Activated T-cell treated with anti-CD3 and anti-CD28 coated beads, Interleukin-2, amount 50 U/mL, for 72 hours (primary cell): Measurements from ENCODE around the gene FBXO36. TPM values are rescaled to one million over a fixed set of nuclear protein-coding genes. Genes with fewer than 3 reads are reported as not detected.
A peak's percentile ranks its signal among the peaks of the same experiment; 100 is the strongest.
"Not testable (repeated sequence)": the region's sequence is repeated elsewhere in the genome, so short reads cannot be mapped to it uniquely, and the experiment has no call there.

Source experiments
- ATAC-seq, 2 donors: fragments of 150-1000 bp; cut with Tn5 transposase; replicated peaks in 1 of 2; 2 replicates each; pipeline ENCODE4 v1.10.0; 2021; ENCODE audit warnings: moderate library complexity in 2 of 2, mild to moderate bottlenecking in 1 of 2
- DNase-seq, 2 donors: peaks; one replicate each; pipeline ENCODE4 v3.0.0; 2021 to 2022; ENCODE audit warnings: mixed read lengths in 1 of 2
- H3K27ac Mint-ChIP-seq: one replicate; pipeline ENCODE4 v1.8.0; 2022; ENCODE audit warnings: mild to moderate bottlenecking, moderate library complexity, mixed read lengths
- H3K27me3 Mint-ChIP-seq: one replicate; pipeline ENCODE4 v1.8.0; 2022; ENCODE audit warnings: low read depth, mixed read lengths
- H3K36me3 Mint-ChIP-seq, 2 donors: one replicate each; pipeline ENCODE4 v1.8.0; 2022; ENCODE audit warnings: mixed read lengths in 2 of 2, mild to moderate bottlenecking in 1 of 2; ENCODE audit not compliant: insufficient read depth in 2 of 2
- H3K4me1 Mint-ChIP-seq: one replicate; pipeline ENCODE4 v1.8.0; 2022; ENCODE audit warnings: low read depth, mixed read lengths
- H3K4me3 Mint-ChIP-seq, 2 donors: one replicate each; pipeline ENCODE4 v1.8.0; 2022; ENCODE audit warnings: mild to moderate bottlenecking in 2 of 2, mixed read lengths in 2 of 2, moderate library complexity in 2 of 2
- H3K9me3 Mint-ChIP-seq, 2 donors: one replicate each; pipeline ENCODE4 v1.8.0; 2022; ENCODE audit warnings: mixed read lengths in 2 of 2
- total RNA-seq, 2 donors: library from RNA; stranded (reverse); gene quantifications; one replicate each; pipeline ENCODE4 v1.2.3, GENCODE V29; 2022

Gene FBXO36
- total RNA-seq, 2 donors from 2014 or later, result 1.7 to 2.1 TPM

DNA sequence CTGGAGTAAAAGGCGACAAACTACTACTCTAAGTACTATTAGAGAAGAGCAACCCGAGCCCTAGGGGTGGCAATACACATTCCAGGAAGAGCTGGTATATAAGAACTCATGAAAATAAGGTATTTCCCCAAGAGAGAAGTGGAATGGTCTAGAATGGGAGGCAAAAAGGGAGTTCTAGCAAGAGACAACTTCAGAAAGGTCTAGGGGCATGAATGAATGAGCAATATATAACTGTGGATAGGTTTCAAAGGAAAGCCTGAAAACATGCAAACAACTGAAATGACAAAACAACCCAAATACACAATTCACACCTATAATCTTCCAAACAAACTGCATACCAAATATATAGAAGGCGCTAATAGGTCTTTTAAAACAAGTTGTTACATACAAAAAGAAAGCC is 22.7 kb upstream of the FBXO36 start:
- no peak overlapping the region for H3K27ac Mint-ChIP-seq
- H3K4me3 Mint-ChIP-seq, result peak overlapping the region; percentile 20 to 44
- H3K9me3 Mint-ChIP-seq, result no peaks in the 10 kb centered on the region
- peaks cover 58% of the 10 kb centered on the region for H3K4me1 Mint-ChIP-seq
- H3K36me3 Mint-ChIP-seq, result peaks cover 3 to 18% of the 10 kb centered on the region in 2 donors
- no peak for DNase-seq
- peak in 1 of 2 donors; percentile 40 for ATAC-seq
- H3K27me3 Mint-ChIP-seq, result no peaks in the 10 kb centered on the region

GRCh38 chr2:229900012-229900411 is 22.3 kb upstream of the FBXO36 start:
- Mint-ChIP-seq H3K27ac (no peak overlapping the region), H3K9me3 (no peaks in the 10 kb centered on the region), H3K4me3 (peak overlapping the region; percentile 24 to 44), H3K4me1 (peaks cover 59% of the 10 kb centered on the region), H3K27me3 (no peaks in the 10 kb centered on the region), H3K36me3 (peaks cover 3 to 18% of the 10 kb centered on the region in 2 donors)
- peak; percentile 72 to 86 for ATAC-seq
- no peak for DNase-seq

GRCh38 chr2:229900514-229900913 is 21.8 kb upstream of the FBXO36 start:
- not testable (repeated sequence) for H3K27ac Mint-ChIP-seq, H3K9me3 Mint-ChIP-seq, H3K27me3 Mint-ChIP-seq
- peak overlapping the region; percentile 24 to 44 for H3K4me3 Mint-ChIP-seq
- DNase-seq, result peak; percentile 20 to 36
- H3K4me1 Mint-ChIP-seq, result peaks cover 59% of the 10 kb centered on the region
- H3K36me3 Mint-ChIP-seq, result peaks cover 3 to 18% of the 10 kb centered on the region in 2 donors
- peak; percentile 56 to 67 for ATAC-seq

DNA sequence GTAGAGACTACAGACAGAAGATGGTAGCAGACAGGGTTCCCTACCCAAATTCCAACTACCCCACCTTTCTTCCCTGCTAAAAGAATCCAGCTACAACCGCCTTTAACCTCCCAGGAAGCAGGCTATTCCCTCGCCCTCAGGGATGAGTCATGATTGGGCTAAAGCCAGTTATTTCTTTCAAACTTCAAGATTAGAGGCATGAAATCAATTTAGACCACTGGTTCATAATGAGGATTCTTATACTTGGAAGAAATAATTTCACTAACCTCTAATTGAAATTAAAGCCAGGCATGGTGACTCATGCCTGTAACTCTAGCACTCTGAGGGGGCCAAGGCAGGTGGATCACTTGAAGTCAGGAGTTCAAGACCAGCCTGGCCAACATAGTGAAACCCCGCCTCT is 20.5 kb upstream of the FBXO36 start:
- no peaks in the 10 kb centered on the region for H3K27me3 Mint-ChIP-seq

DNA sequence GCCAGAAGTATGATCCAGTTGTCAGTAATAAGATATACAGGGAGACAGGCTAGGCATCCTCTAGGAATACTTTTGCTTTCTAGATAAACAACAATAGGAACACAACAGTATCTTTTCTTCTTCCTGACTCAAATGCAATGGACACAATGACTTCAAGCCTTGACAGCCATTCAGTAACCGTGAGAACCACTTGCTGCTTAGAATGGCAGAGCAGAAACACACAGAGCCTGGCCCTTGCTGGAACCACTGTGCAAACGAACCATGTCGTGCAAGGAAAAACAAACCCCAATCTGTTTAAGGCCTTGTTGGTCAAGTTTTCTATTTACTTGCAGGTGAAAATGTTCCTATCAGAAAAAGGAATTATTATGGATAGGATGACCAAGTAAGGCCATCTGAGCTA is 19.3 kb upstream of the FBXO36 start:
- H3K4me1 Mint-ChIP-seq, result peaks cover 49% of the 10 kb centered on the region
- H3K36me3 Mint-ChIP-seq, result peaks cover 3 to 20% of the 10 kb centered on the region in 2 donors
- H3K9me3 Mint-ChIP-seq, result no peaks in the 10 kb centered on the region
- no peak overlapping the region for H3K4me3 Mint-ChIP-seq
- ATAC-seq (no peak), DNase-seq (no peak)
- no peak overlapping the region for H3K27ac Mint-ChIP-seq
- no peaks in the 10 kb centered on the region for H3K27me3 Mint-ChIP-seq

More for the DNA sequence above, 20.5 kb upstream of the FBXO36 start:
- no peaks in the 10 kb centered on the region for H3K9me3 Mint-ChIP-seq
- H3K4me1 Mint-ChIP-seq, result peaks cover 59% of the 10 kb centered on the region
- H3K4me3 Mint-ChIP-seq, result no peak overlapping the region
- peaks cover 3 to 18% of the 10 kb centered on the region in 2 donors for H3K36me3 Mint-ChIP-seq
- ATAC-seq (no peak), DNase-seq (no peak)
- H3K27ac Mint-ChIP-seq, result no peak overlapping the region

GRCh38 chr2:229905601-229906000 is 16.7 kb upstream of the FBXO36 start:
- Mint-ChIP-seq H3K9me3 (no peaks in the 10 kb centered on the region), H3K4me1 (peaks cover 38% of the 10 kb centered on the region), H3K27me3 (no peaks in the 10 kb centered on the region), H3K27ac (peak overlapping the region; percentile 24), H3K36me3 (peaks cover 3 to 17% of the 10 kb centered on the region in 2 donors), H3K4me3 (no peak overlapping the region)
- no peak for ATAC-seq
- DNase-seq, result no peak

DNA sequence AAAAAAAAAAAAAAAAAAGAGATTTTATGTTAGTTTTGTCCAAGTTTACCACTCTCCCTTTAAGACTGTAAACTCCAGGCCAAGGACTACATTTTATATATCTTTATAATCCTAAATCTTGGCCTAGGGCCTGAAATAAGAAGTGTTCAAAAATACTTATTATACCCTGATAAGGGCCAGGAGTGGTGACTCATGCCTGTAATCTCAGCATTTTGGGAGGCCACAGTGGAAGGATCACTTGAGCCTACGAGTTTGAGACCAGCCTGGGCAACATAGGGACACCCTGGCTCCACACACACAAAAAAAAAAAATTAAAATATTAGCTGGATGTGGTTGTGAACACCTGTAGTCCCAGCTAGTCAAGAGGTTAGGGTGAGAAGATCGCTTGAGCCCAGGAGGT is 13.2 kb upstream of the FBXO36 start:
- H3K9me3 Mint-ChIP-seq, result no peaks in the 10 kb centered on the region
- H3K27me3 Mint-ChIP-seq, result no peaks in the 10 kb centered on the region
- H3K4me1 Mint-ChIP-seq, result peaks cover 51% of the 10 kb centered on the region
- peaks cover 0 to 13% of the 10 kb centered on the region in 2 donors for H3K36me3 Mint-ChIP-seq
- ATAC-seq (no peak), DNase-seq (no peak)
- H3K4me3 Mint-ChIP-seq, result no peak overlapping the region
- no peak overlapping the region for H3K27ac Mint-ChIP-seq

DNA sequence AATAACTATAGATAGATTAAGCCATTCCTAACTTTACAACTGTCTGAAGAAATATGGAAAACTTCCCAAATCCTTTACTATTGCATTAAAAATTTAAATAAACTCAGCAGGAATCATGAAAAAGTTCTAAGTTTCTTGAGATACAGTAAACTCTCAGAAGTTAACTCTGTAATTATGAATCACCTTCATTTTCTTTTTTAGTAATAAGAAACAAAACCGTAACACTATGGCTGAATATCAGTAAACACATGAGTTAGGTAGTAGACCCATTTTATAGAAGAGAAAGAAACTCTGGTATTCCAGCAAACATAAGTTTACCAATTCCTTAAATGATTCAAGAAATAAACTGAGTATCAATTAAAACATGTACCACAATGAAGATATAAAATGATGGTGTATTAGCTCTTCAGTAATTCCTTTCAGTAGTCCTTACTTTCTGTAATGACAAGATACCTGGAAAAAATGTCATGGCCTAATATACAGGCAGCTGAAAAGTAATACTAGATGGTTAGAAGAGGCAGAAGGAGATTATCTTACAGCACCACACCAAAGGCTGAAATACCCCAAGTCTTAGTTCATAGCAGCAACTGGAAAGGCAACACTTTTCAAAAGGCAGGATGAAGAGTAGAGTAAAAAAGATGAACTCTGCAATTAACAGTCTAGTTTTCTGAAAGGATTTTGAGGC is 12.0 kb upstream of the FBXO36 start:
- H3K4me3 Mint-ChIP-seq, result peak overlapping the region; percentile 11 to 90
- no peaks in the 10 kb centered on the region for H3K27me3 Mint-ChIP-seq
- H3K36me3 Mint-ChIP-seq, result peaks cover 0 to 12% of the 10 kb centered on the region in 2 donors
- no peaks in the 10 kb centered on the region for H3K9me3 Mint-ChIP-seq
- peaks cover 50% of the 10 kb centered on the region for H3K4me1 Mint-ChIP-seq
- peak overlapping the region; percentile 98 for H3K27ac Mint-ChIP-seq
- ATAC-seq, result peak; percentile 66 to 77
- DNase-seq, result no peak

- Mint-ChIP-seq H3K27me3 (no peaks in the 10 kb centered on the region), H3K4me1 (peaks cover 50% of the 10 kb centered on the region), H3K9me3 (no peaks in the 10 kb centered on the region), H3K36me3 (peaks cover 0 to 12% of the 10 kb centered on the region in 2 donors), H3K27ac (peak overlapping the region; percentile 98), H3K4me3 (peak overlapping the region in 1 of 2 donors; percentile 90)
- ATAC-seq (peak; percentile 68 to 77), DNase-seq (peak; percentile 17 to 22)
These were observed 11.4 kb upstream of the FBXO36 start for GRCh38 chr2:229910832-229911412.

DNA sequence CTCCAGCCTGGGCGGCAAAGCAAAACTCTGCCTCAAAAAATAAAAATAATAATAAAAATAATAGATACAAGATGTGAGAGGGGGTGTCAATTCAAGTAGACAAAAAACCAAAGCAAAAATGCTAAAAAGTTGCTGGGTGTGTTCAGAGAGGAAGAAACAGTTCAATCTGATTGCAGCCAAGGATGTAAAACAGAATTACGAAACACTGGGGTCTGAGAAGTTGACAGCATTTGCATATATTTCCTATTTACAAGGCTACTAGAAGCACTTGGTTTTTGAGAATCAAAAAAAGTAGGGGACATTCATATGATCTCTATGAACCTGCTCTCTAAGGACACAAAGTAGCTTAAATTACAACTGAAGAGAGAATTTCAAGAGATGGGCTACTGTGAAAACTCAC is 8.1 kb upstream of the FBXO36 start:
- peaks cover 70% of the 10 kb centered on the region for H3K4me1 Mint-ChIP-seq
- DNase-seq, result no peak
- H3K27ac Mint-ChIP-seq, result peak overlapping the region; percentile 60
- H3K9me3 Mint-ChIP-seq, result peaks cover 2% of the 10 kb centered on the region in 2 donors
- no peak overlapping the region for H3K4me3 Mint-ChIP-seq
- H3K27me3 Mint-ChIP-seq, result no peaks in the 10 kb centered on the region
- H3K36me3 Mint-ChIP-seq, result peaks cover 6 to 19% of the 10 kb centered on the region in 2 donors
- no peak for ATAC-seq

DNA sequence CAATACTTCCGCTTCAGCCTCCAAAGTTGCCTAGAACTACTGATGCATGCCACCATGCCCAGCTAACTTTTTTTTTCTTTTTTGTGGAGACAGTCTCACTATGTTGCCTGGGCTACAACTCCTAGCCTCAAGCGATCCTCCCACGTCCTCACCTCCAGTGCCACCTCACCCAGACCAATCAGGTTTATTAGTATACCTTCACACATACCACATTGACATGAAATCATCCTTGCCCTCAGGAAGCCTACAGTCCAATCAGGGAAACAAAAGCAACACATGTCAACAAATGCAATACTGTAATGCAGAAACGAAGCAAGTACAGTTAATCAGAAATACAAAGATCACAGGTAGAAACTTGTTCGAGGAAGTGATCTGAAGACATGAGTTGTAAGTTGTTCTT is 4.5 kb upstream of the FBXO36 start:
- Mint-ChIP-seq H3K27ac (peak overlapping the region; percentile 42), H3K9me3 (peaks cover 2% of the 10 kb centered on the region in 2 donors), H3K27me3 (no peaks in the 10 kb centered on the region), H3K36me3 (peaks cover 15 to 26% of the 10 kb centered on the region in 2 donors), H3K4me3 (peak overlapping the region in 1 of 2 donors; percentile 49), H3K4me1 (peaks cover 55% of the 10 kb centered on the region)
- DNase-seq (no peak), ATAC-seq (no peak)

DNA sequence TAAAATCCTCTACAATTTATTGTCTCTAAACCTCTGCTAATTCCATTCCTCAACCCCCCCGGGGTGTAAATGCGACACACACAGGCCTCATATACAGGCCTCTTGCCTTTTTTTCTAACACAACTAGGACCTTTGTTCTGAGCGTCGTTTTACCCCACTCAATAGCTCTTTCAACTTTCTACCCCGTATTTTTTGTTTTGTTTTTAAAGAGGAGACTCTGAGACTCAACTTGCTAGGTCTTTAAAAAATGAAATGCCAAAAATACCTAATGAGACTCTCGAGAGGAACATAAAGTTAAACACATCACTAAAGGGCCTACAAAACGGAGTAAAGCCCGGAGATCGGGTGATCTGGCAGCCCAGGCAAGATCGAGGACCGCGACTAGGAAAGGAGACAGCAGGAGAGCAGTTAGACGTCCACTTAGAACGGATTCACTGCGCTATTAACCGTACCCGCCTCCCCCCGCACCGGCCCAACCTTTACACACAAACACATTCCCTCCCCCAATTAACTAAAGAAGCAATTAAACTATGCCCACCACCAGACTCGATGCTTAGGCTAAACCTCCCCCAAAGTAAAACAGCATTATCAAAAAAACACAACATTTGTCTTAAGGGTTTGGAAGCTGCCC is 2.2 kb upstream of the FBXO36 start:
- DNase-seq, result peak; percentile 15 to 21
- peaks cover 2% of the 10 kb centered on the region in 2 donors for H3K9me3 Mint-ChIP-seq
- no peaks in the 10 kb centered on the region for H3K27me3 Mint-ChIP-seq
- ATAC-seq, result no peak
- peak overlapping the region; percentile 94 to 100 for H3K4me3 Mint-ChIP-seq
- peaks cover 15 to 23% of the 10 kb centered on the region in 2 donors for H3K36me3 Mint-ChIP-seq
- peak overlapping the region; percentile 99 for H3K27ac Mint-ChIP-seq
- H3K4me1 Mint-ChIP-seq, result peaks cover 39% of the 10 kb centered on the region
